GM23338 (cell line): ENCODE data around the gene CADPS.

ENCODE experiments used
- CREB1 ChIP-seq: fragments of 250-450 bp; sonication (Bioruptor Pico); IDR thresholded peaks from 2 replicates; pipeline ENCODE4 v1.5.0; 2020; ENCODE audit warnings: low read depth, mild to moderate bottlenecking, moderate library complexity
- CTCF ChIP-seq, 2 experiments: fragments of 200-600 bp in 1 of 2; sonication (generic) in 1 of 2; conservative IDR thresholded peaks; 2 replicates each; pipeline versions ENCODE4 v1.5.1 to v1.6.1; 2016 to 2017; ENCODE audit warnings: antibody characterized with exemption in 2 of 2, low read depth in 2 of 2, mild to moderate bottlenecking in 2 of 2, moderate library complexity in 1 of 2
- ETS1 ChIP-seq: IDR thresholded peaks from 2 replicates; pipeline ENCODE4 v1.6.1; 2016; ENCODE audit warnings: antibody characterized with exemption
- EZH2 ChIP-seq: fragments of 200-600 bp; sonication (generic); IDR thresholded peaks from one replicate; pipeline ENCODE4 v1.8.0; 2017; ENCODE audit warnings: antibody characterized with exemption, mild to moderate bottlenecking, low read depth; ENCODE audit not compliant: unreplicated experiment
- EZH2phosphoT487 ChIP-seq: fragments of 200-600 bp; sonication (generic); IDR thresholded peaks from one replicate; pipeline ENCODE4 v1.8.1; 2018; ENCODE audit warnings: antibody characterized with exemption; ENCODE audit not compliant: unreplicated experiment
- JUNB ChIP-seq: IDR thresholded peaks from one replicate; pipeline ENCODE4 v1.6.1; 2016; ENCODE audit warnings: antibody characterized with exemption; ENCODE audit not compliant: unreplicated experiment
- NANOG ChIP-seq: IDR thresholded peaks from 2 replicates; pipeline ENCODE4 v1.6.1; 2016; ENCODE audit warnings: antibody characterized with exemption, borderline replicate concordance
- POLR2AphosphoS5 ChIP-seq: IDR thresholded peaks from 2 replicates; pipeline ENCODE4 v1.6.1; 2016; ENCODE audit warnings: antibody characterized with exemption, low read depth
- REST ChIP-seq: IDR thresholded peaks from one replicate; pipeline ENCODE4 v1.6.1; 2018; ENCODE audit warnings: antibody characterized with exemption; ENCODE audit not compliant: unreplicated experiment
- STAT1 ChIP-seq: IDR thresholded peaks from one replicate; pipeline ENCODE4 v1.6.1; 2016; ENCODE audit warnings: antibody characterized with exemption; ENCODE audit not compliant: unreplicated experiment
- ZNF331 ChIP-seq: fragments of 250-450 bp; sonication (Bioruptor Pico); IDR thresholded peaks from 2 replicates; pipeline ENCODE4 v1.5.0; 2020; ENCODE audit warnings: low read depth, mild to moderate bottlenecking, moderate library complexity
- ZNF462 ChIP-seq: fragments of 250-450 bp; sonication (Bioruptor Pico); IDR thresholded peaks from 2 replicates; pipeline ENCODE4 v1.5.0; 2020; ENCODE audit warnings: mild to moderate bottlenecking, moderate library complexity

- TF ChIP-seq CTCF (conservative IDR thresholded peaks at IDR 0.05; ENCODE audit: low read depth in 2 of 2) = no peak
- TF ChIP-seq EZH2 = no peak
- no peak for TF ChIP-seq POLR2AphosphoS5
- TF ChIP-seq REST = no peak
- TF ChIP-seq ZNF331 (CRISPR knock-in tag) = no peak
- TF ChIP-seq JUNB = no peak
- TF ChIP-seq EZH2phosphoT487 = no peak
- no peak for TF ChIP-seq CREB1
- TF ChIP-seq STAT1 = no peak
- no peak for TF ChIP-seq ZNF462
- TF ChIP-seq NANOG = no peak
- no peak for TF ChIP-seq ETS1
Observed at GRCh38 chr3:62798000-62798399, 77.2 kb downstream of the CADPS start.
